HepG2 (cell line): ENCODE results near the gene MLLT10. TPM values are rescaled to one million over a fixed set of nuclear protein-coding genes. Genes with fewer than 3 reads are reported as not detected.

Experiments
- DMAP1 ChIP-seq: IDR thresholded peaks from 2 replicates; pipeline ENCODE4 v1.6.1; 2016
- FLYWCH1 ChIP-seq: sonication (generic); formaldehyde crosslinking; IDR thresholded peaks from 2 replicates; pipeline ENCODE4 v1.8.1; 2023; ENCODE audit warnings: mild to moderate bottlenecking, missing genetic modification reagents
- IKZF4 ChIP-seq: sonication (generic); formaldehyde crosslinking; IDR thresholded peaks from 2 replicates; pipeline ENCODE4 v1.5.1; 2020; ENCODE audit warnings: borderline replicate concordance, mild to moderate bottlenecking, low read depth, missing genetic modification reagents; ENCODE audit errors: not compliant biosample characterization
- MTA1 ChIP-seq: sonication (generic); formaldehyde crosslinking; IDR thresholded peaks from 2 replicates; pipeline ENCODE4 v1.4.0; 2020; ENCODE audit warnings: missing genetic modification reagents, mild to moderate bottlenecking, borderline replicate concordance
- PAWR ChIP-seq: sonication (generic); formaldehyde crosslinking; IDR thresholded peaks from 2 replicates; pipeline ENCODE4 v1.4.0; 2020; ENCODE audit warnings: missing genetic modification reagents, mild to moderate bottlenecking, borderline replicate concordance
- PLRG1 ChIP-seq: fragments of 450-650 bp; conservative IDR thresholded peaks from 2 replicates; pipeline ENCODE4 v1.6.1; 2016
- SMC3 ChIP-seq: IDR thresholded peaks from 2 replicates; pipeline ENCODE4 v1.6.1; 2011; ENCODE audit warnings: low read length, improper control_type of control experiment
- SYNCRIP ChIP-seq: fragments of 200-400 bp; formaldehyde crosslinking; IDR thresholded peaks from 2 replicates; pipeline ENCODE4 v1.6.1; 2018; ENCODE audit warnings: mild to moderate bottlenecking, low read depth, low read length; ENCODE audit not compliant: insufficient read depth
- TAF1 ChIP-seq: sonication (generic); formaldehyde crosslinking; IDR thresholded peaks from 2 replicates; pipeline ENCODE4 v1.4.0; 2020; ENCODE audit warnings: missing genetic modification reagents
- ZBTB1 ChIP-seq: sonication (generic); formaldehyde crosslinking; IDR thresholded peaks from 2 replicates; pipeline ENCODE4 v1.4.0; 2020; ENCODE audit warnings: missing genetic modification reagents, borderline replicate concordance
- ZNF282 ChIP-seq: fragments of 450-650 bp; IDR thresholded peaks from 2 replicates; pipeline ENCODE4 v1.6.1; 2018; ENCODE audit not compliant: partially characterized antibody
- ZNF335 ChIP-seq: sonication (generic); formaldehyde crosslinking; IDR thresholded peaks from 2 replicates; pipeline ENCODE4 v1.4.0; 2020; ENCODE audit warnings: missing genetic modification reagents
- ZNF383 ChIP-seq: sonication (generic); formaldehyde crosslinking; IDR thresholded peaks from 2 replicates; pipeline ENCODE4 v1.4.0; 2020; ENCODE audit warnings: missing genetic modification reagents, mild to moderate bottlenecking, borderline replicate concordance
- ZNF432 ChIP-seq: sonication (generic); formaldehyde crosslinking; IDR thresholded peaks from 2 replicates; pipeline ENCODE4 v1.5.0; 2020; ENCODE audit warnings: missing genetic modification reagents, mild to moderate bottlenecking, borderline replicate concordance
- ZNF552 ChIP-seq: sonication (generic); formaldehyde crosslinking; IDR thresholded peaks from 2 replicates; pipeline ENCODE4 v1.9.0; 2022; ENCODE audit warnings: missing genetic modification reagents, mild to moderate bottlenecking, borderline replicate concordance
- ZNF569 ChIP-seq: sonication (generic); formaldehyde crosslinking; IDR thresholded peaks from 2 replicates; pipeline ENCODE4 v1.5.0; 2020; ENCODE audit warnings: mild to moderate bottlenecking, missing genetic modification reagents, moderate library complexity, borderline replicate concordance
- ZNF678 ChIP-seq: sonication (generic); formaldehyde crosslinking; IDR thresholded peaks from 2 replicates; pipeline ENCODE4 v1.4.0; 2020; ENCODE audit warnings: mild to moderate bottlenecking, missing genetic modification reagents
- ZNF782 ChIP-seq: sonication (generic); formaldehyde crosslinking; IDR thresholded peaks from 2 replicates; pipeline ENCODE4 v1.4.0; 2020; ENCODE audit warnings: missing genetic modification reagents, mild to moderate bottlenecking, borderline replicate concordance
- ZNF816 ChIP-seq: sonication (generic); formaldehyde crosslinking; IDR thresholded peaks from 2 replicates; pipeline ENCODE4 v1.8.0; 2022; ENCODE audit warnings: missing genetic modification reagents, mild to moderate bottlenecking, borderline replicate concordance
- polyA plus RNA-seq, 8 experiments: library from polyadenylated mRNA; depleted of rRNA in 3 of 8; stranded (reverse) in 7 of 8; unstranded in 1 of 8; fragments of >200 nt; fragmentation: Illumina TruSeq in 4 of 8; extraction: Trizol in 4 of 8; gene quantifications; 2 replicates each; pipeline versions ENCODE4 v1.2.1 to v1.2.3, GENCODE V29; 2011 to 2016; ENCODE audit warnings: low read depth in 4 of 8, missing spikeins in 1 of 8, mixed read lengths in 1 of 8; ENCODE audit not compliant: insufficient read depth in 1 of 8
- total RNA-seq, 5 experiments: library from RNA; depleted of rRNA; stranded (reverse); fragments of >200 nt; fragmentation: Illumina TruSeq; extraction: Trizol; gene quantifications; 2 replicates each; pipeline ENCODE4 v1.2.3, GENCODE V29; 2016; ENCODE audit warnings: low read depth in 1 of 5
- TF ChIP-seq, protein P1 (sequence below): sonication (generic); formaldehyde crosslinking; IDR thresholded peaks from 2 replicates; pipeline ENCODE4 v1.4.0; 2020; ENCODE audit warnings: missing genetic modification reagents, borderline replicate concordance
- TF ChIP-seq, protein P2 (sequence below): sonication (generic); formaldehyde crosslinking; IDR thresholded peaks from 2 replicates; pipeline ENCODE4 v1.5.0; 2020; ENCODE audit warnings: mild to moderate bottlenecking, missing genetic modification reagents, borderline replicate concordance
- TF ChIP-seq, protein P3 (sequence below): IDR thresholded peaks from 2 replicates; pipeline ENCODE4 v1.6.1; 2012; ENCODE audit warnings: inconsistent platforms
- TF ChIP-seq, protein P4 (sequence below): sonication (generic); formaldehyde crosslinking; IDR thresholded peaks from 2 replicates; pipeline ENCODE4 v1.5.0; 2020; ENCODE audit warnings: missing genetic modification reagents
- TF ChIP-seq, protein P5 (sequence below): sonication (generic); formaldehyde crosslinking; IDR thresholded peaks from 2 replicates; pipeline ENCODE4 v1.9.0; 2022; ENCODE audit warnings: low read depth, missing genetic modification reagents

MLLT10 gene
- total and polyA plus RNA-seq, 2 of the 13 experiments (the other 11 are each of a cell fraction or from before 2014, with no cell fraction given) = 51.3 to 84.1 TPM

DNA sequence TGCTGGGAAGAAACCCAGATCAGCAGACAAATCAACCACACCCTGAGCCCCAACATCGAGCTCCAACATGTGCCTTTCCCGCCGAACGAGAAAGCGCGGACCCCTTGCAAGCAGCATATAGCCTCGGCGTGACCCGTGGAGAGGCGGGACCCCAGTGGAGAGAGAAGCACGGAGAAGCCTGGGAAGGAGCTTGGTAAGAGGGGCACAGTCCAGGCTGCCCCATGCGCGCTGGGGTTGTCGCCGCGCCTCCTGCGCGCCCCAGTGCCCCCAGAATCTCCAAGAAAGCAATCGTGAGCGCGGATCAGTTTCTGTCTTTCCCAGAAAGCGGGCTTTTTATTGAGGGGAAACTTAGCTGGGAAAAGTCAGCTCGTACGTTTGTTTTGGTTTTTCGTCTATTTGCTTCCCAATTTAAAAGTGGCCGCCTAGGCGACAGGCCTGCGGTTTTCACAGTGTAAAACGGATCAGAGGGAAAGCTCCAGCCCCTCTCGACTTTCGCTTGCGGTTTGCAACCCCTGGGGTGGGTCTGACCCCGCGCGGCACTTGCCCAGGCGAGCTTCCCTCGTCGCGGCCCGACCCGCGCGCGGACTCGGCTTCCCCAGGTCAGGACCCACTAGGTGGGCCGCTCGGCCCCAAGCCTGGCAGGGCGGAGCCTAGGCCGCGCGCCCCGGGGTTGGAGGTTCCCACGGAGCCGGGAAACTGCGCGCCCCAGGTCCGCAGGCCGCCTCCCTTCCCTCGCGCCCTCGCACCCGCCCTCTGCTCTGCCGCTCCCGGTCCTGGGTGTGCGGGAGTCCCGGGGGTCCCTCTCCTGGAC, 39.6 kb upstream of the MLLT10 start (continued):
- TF ChIP-seq, protein P1, sequence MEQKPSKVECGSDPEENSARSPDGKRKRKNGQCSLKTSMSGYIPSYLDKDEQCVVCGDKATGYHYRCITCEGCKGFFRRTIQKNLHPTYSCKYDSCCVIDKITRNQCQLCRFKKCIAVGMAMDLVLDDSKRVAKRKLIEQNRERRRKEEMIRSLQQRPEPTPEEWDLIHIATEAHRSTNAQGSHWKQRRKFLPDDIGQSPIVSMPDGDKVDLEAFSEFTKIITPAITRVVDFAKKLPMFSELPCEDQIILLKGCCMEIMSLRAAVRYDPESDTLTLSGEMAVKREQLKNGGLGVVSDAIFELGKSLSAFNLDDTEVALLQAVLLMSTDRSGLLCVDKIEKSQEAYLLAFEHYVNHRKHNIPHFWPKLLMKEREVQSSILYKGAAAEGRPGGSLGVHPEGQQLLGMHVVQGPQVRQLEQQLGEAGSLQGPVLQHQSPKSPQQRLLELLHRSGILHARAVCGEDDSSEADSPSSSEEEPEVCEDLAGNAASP (CRISPR knock-in tag) = peak; percentile 39; the same call in 1 of the 2 replicates
- TF ChIP-seq, protein P2, sequence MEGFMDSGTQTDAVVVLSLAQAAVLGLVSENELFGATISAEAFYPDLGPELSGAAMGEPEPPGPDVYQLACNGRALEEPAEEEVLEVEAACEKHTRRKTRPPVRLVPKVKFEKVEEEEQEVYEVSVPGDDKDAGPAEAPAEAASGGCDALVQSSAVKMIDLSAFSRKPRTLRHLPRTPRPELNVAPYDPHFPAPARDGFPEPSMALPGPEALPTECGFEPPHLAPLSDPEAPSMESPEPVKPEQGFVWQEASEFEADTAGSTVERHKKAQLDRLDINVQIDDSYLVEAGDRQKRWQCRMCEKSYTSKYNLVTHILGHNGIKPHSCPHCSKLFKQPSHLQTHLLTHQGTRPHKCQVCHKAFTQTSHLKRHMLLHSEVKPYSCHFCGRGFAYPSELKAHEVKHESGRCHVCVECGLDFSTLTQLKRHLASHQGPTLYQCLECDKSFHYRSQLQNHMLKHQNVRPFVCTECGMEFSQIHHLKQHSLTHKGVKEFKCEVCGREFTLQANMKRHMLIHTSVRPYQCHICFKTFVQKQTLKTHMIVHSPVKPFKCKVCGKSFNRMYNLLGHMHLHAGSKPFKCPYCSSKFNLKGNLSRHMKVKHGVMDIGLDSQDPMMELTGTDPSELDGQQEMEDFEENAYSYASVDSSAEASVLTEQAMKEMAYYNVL (CRISPR knock-in tag) = no peak
- TF ChIP-seq ZNF782 (CRISPR knock-in tag) (no peak), IKZF4 (no peak), PLRG1 (no peak), ZNF432 (CRISPR knock-in tag) (no peak), ZNF569 (CRISPR knock-in tag) (no peak), DMAP1 (peak; percentile 41; the same call in 1 of the 2 replicates), ZNF282 (no peak), ZBTB1 (CRISPR knock-in tag) (no peak), ZNF816 (CRISPR knock-in tag) (no peak), TAF1 (CRISPR knock-in tag) (peak; percentile 45; the same call in 1 of the 2 replicates), SMC3 (no peak), ZNF552 (CRISPR knock-in tag) (0 out of 2 replicates have a peak, but pooled peaks have one; percentile 26), SYNCRIP (no peak), ZNF383 (CRISPR knock-in tag) (no peak), ZNF678 (CRISPR knock-in tag) (no peak), ZNF335 (CRISPR knock-in tag) (no peak; the same call in 1 of the 2 replicates), PAWR (no peak), MTA1 (CRISPR knock-in tag) (peak; percentile 54; the same call in 1 of the 2 replicates), FLYWCH1 (CRISPR knock-in tag) (no peak)
- TF ChIP-seq, protein P3, sequence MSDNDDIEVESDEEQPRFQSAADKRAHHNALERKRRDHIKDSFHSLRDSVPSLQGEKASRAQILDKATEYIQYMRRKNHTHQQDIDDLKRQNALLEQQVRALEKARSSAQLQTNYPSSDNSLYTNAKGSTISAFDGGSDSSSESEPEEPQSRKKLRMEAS = no peak
- TF ChIP-seq, protein P4, sequence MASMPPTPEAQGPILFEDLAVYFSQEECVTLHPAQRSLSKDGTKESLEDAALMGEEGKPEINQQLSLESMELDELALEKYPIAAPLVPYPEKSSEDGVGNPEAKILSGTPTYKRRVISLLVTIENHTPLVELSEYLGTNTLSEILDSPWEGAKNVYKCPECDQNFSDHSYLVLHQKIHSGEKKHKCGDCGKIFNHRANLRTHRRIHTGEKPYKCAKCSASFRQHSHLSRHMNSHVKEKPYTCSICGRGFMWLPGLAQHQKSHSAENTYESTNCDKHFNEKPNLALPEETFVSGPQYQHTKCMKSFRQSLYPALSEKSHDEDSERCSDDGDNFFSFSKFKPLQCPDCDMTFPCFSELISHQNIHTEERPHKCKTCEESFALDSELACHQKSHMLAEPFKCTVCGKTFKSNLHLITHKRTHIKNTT (CRISPR knock-in tag) = no peak
- TF ChIP-seq, protein P5, sequence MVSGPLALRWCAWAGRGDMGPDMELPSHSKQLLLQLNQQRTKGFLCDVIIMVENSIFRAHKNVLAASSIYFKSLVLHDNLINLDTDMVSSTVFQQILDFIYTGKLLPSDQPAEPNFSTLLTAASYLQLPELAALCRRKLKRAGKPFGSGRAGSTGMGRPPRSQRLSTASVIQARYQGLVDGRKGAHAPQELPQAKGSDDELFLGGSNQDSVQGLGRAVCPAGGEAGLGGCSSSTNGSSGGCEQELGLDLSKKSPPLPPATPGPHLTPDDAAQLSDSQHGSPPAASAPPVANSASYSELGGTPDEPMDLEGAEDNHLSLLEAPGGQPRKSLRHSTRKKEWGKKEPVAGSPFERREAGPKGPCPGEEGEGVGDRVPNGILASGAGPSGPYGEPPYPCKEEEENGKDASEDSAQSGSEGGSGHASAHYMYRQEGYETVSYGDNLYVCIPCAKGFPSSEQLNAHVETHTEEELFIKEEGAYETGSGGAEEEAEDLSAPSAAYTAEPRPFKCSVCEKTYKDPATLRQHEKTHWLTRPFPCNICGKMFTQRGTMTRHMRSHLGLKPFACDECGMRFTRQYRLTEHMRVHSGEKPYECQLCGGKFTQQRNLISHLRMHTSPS = no peak
